GM21526 (cell line): Measurements from ENCODE around the gene MYZAP.
"Not testable (repeated sequence)": the region's sequence is repeated elsewhere in the genome, so short reads cannot be mapped to it uniquely, and the experiment has no call there.

Source experiments
- ATAC-seq: cut with Tn5 transposase; IDR thresholded peaks from one replicate; pipeline ENCODE4 v1.9.1; 2021; ENCODE audit warnings: moderate library complexity; ENCODE audit not compliant: unreplicated experiment, low FRiP score

The MYZAP gene

DNA sequence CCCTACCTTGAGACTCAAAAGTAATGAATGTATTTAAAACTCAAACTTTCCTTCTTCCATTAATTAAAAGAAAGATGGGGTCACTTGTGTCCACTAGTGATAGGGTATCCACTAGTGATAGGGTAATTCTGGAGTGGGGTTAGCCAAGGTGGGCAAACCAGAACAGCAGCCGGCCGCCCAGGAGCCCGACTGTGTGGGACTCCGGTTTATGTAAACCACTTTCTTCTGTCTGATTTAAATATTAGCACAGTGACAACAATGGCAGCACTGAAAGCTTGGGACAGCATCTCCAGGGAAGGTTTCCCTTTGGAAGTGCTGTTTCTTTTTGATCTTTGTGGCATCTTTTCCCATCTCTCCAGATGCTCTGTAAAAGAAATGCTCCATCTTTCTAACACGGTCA is 722 bp downstream of the MYZAP start:
- no peak for ATAC-seq

DNA sequence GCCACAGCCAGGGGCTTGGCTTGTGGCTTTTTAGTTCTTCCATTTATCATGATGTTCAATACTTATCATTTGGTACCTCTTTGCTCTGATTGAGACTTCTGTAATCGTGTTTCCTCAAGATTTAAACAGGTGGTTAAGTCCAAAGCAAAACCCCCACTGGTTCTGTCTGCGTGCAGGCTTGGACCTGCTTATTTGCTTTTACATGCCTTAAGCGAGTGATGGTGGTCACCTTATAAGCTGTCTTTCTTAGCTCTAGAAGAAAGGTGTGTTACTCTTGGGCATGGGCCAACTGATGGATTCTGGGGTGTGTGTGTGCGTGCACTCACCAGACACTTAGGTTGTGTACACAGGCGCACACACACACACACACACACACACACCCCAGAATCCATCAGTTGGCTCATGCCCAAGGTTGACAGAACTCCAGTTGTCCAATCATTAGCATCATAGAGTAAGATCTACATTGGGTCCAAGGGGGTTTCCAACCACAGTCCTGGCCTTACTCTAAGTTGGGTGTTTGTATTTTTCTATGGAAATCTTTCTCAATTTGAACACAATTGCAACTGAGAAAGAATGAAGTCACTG is 1.2 kb downstream of the MYZAP start:
- ATAC-seq = no peak

DNA sequence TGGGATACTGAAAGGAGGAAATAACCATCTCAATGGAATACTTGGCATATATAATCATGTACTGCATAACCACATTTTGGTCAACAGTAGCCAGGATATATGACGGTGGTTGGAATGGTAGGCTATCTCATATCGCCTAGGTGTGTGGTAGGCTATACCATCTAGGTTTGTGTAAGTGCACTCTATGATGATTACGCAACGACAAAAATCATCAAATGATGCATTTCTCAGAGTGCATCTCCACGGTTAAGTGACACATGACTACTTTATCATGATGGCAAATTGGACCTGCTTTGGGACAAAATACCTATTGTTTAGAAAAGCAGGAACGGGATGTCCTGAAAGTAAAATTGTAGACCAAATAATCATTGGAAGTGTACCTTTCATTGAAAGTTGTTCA is 2.8 kb downstream of the MYZAP start:
- ATAC-seq = no peak

DNA sequence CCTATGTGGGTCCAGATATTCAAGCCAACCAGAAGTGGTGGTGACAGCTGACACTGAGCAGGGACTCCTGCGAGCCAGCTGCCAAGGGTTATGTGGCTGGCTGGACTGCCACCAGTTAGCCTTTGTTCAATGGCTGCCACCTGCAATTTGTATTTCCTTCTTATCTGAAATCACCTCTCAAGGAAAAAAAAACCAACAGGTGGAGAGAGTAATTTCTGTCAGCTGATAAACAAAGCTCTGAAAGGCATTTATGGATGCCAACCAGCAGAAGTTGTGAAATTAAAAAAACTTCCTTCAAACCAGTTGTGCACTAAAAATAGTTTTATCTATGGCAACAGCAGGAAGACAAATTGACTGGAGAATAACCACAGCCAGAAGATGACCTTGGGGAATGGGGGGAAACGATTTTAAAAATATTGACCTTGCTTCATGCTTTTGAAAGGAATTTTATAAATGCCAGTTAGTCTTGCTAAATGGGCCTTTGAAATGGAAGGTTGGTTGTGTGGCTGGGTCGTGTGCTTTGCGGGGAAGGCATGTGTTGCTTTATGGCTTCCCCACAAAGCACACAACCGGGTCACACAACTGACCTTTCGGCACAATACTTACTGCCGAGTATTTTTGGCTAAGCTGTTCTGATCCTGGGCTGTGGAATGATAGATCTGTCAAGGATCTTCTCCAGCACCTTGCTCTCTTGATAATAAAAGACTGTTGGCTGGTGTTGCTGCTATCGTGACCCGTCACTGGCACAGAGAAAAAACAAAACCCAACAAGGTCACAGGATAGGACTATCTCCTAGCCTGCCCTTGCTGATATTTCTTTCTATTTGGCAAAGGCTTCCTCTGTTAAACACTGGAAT is 3.5 kb downstream of the MYZAP start:
- ATAC-seq = no peak

DNA sequence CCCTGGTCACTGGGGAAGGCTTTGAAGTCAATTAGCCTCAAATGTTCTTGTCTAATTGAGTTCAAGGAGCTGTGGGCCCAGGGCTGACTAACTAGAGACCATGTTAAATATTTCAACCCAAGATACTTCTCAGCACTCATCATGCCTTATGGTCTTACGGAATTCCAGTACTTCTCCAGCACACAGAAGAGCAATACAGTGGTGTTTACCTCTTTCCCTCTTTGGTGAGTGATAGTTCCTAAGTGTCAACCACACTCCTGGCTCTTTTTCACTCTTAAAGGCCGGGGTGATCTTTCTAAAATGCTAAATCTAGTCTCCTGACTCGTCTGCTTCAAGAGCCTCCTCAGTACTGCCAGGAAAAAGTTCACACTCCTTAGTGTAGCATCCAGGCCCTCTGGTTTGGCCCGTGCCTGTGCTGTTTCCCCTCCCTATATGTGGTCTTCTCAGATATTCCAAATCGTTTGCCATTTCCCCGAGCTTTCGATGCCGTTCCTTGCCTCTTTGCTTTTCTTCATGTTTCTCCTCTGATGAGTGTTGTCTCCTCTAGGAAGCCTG is 4.7 kb downstream of the MYZAP start:
- ATAC-seq = no peak

DNA sequence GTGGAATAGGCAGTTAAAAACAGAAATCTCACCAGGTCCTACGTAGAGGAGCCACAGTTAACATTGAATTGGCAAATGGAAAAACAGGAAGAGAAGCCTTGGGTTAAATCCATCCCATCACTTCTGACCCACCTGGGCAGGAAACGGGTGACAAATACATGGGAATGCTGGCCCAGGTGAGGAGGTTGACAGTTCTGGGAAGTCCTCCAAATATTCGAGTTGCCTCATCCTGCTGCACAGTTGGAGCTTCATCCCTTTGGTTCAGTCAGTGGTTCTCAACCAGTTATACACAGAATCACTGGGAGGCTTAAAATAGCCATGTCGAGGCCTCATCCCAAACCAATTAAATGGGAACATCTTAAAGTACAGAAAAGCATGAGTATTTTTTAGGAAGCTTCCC is 5.3 kb downstream of the MYZAP start:
- no peak for ATAC-seq

DNA sequence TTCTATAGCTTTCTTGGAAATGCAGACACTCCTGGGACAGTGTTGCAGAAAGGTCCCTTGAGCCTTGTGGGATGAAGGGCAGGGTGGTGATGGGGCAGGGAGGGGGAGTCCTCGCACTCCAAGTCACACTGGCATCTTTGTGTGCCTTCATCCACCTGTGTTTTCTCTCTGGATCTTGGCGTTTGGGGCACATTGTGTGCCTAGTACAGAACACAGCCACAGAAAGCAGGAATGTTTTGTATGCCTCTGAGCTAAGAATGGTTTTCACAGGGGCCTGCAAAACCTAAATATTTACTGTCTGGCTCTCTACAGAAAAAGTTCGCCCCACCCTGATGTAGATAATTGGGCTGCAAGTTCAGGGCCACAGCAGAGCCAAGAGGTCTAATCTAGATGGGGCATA is 5.7 kb downstream of the MYZAP start:
- ATAC-seq = no peak

DNA sequence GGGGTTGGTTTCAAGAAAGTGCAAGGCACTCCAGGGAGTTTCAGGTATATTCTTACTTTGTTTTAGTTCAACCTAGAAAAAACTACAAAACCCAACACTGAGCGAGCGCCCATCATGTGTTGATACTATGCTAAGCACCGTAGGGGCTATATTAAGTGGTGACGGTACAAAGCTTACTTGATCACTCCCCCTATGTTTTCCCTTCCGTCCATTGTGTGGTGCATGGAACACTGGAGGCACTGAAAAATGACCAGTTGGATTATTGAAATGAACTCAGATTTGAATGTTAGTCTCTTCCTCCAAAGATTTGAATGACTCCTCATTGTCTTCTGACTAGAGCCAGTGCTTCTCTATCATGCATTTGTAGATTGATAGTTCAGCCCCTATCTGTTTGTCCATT is 6.6 kb downstream of the MYZAP start:
- ATAC-seq = no peak

DNA sequence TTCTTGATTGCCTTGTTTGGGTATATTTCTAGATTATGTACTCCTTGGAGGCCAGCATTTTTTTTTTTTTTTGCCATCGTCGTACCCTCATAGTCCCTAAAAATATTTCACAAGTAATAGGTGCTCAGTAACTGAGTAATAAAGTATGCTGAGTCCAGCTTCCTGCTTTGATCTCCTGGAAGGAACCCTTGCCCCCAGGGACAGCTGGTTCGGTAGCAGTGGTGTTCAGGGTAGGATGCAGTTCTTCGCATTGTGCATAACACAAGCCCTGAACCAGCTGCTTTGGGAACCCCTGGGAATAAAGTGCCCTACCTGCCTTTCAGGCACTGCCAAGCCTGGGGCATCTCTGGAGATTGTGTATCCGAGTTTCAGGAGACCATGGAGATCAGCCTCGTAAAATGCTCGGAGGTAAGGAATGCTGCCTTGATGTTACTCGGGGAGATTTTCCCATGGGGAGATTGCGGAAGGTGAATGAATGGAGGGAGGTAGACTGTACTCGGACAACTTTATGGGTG is 7.6 kb downstream of the MYZAP start:
- ATAC-seq = no peak

DNA sequence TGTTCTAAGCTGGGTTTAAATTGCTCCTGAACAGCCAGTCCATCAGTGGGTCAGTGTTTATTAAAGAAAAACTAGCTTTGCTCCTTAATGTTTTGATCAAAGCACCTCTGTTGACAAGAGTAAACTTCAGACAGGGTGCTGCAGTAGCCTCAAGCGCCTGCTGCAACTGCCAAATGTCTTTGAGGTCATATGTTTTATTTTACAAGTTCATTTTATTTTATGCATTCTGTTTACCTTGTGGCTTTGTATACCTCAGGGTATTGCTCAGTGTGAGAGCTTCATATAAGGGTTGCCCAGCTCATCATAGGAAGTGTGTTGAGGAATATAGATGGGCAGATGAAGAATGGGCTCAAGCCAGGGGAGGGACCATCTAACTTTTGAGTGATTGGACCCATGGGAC is 8.5 kb downstream of the MYZAP start:
- no peak for ATAC-seq

DNA sequence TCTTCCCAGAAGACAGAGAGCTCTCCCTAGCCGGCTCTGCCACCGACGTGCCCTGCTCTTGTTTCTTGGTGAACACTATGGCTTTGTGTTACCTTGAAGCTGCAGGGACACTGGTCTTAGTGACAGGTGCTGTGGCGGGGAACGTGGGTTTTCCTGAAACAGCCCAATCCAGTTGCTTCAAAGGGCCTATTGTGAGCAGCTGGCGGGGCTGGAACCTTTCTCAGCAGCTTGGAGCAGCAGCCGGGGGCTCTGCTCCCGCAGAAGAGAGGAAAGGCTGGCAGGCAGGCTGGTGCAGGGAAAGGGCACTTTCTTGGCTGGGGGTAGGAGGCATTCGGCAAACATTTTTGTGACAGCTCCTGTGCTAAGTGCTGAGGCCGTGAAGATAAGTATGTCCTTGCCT is 12.8 kb downstream of the MYZAP start:
- ATAC-seq = no peak

DNA sequence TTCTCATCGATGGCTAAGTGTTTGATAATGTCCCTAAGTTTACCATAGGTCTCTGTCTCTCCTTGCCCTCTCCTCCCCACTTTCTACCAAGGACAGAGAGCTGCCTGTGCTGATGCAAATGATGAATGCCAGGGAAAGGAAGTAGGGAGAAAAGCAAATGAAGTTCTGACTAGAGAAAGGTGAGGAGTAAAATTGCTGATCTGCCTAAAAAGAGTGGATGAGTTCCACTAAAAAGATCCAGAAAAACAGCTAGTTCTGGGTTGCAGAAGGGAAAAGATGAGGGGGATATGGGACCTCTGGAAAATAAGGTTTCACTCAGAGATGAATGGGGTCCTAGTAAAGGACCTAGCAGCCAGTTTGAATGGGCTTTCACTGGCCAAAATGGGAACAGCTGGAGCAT is 13.8 kb downstream of the MYZAP start:
- no peak for ATAC-seq

DNA sequence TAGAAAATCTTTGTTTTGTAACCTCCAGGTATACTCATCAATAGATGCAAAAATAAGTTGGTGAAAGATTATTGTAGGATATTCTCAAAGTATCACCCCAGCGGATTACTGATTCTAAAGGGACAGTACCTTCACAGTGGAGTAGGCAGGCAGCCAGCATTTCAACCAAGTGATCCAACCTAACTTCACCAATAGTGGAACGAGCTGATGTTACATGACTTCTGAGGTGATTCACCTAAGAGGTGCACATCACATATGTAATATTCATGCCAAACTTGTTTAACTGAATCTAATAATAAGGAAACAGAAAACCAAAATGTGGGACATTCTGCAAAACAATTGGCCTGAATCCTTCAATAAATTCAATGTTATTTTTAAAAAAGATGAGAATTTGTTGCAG is 14.3 kb downstream of the MYZAP start:
- no peak for ATAC-seq

DNA sequence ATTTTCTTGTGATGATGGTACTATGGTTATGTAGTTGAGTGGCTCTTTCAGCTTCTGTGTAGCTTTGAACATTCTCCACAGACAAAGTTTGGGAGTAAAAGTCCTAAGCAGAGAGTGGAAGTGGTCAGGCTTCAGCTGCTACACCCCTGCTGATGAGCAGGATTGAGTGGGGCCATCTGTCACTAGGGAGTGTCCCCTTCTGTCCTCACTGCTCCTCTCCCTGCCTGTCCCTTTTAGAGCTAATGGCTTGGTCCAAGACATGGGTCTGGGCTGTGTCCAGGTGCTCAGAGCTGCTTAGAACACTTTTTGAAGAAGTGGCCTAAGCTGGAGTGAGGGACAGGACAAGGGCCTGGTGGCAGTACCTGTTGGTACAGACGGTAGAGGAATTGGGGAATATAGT is 15.1 kb downstream of the MYZAP start:
- ATAC-seq = no peak

DNA sequence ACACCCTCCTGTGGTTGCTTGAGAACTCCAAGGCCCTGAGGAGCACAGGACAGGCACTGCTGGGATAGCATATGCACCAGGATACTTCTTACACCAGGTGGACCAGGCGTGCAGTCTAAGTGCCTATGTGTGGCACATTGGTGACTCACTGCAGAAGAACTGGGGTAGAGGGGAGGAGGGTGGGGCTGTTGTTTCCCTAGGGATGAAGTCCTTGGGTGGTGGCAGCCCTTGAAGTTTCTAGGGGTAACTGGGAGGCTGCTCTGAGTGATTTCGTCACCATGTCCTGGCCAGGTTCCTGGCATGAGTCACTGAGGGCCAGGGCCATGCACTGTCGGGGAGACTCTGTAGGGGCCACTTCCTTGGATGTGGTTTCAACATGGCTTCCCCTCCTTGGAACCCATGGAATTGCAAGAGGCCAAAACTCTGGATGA is 15.9 kb downstream of the MYZAP start:
- ATAC-seq = no peak

DNA sequence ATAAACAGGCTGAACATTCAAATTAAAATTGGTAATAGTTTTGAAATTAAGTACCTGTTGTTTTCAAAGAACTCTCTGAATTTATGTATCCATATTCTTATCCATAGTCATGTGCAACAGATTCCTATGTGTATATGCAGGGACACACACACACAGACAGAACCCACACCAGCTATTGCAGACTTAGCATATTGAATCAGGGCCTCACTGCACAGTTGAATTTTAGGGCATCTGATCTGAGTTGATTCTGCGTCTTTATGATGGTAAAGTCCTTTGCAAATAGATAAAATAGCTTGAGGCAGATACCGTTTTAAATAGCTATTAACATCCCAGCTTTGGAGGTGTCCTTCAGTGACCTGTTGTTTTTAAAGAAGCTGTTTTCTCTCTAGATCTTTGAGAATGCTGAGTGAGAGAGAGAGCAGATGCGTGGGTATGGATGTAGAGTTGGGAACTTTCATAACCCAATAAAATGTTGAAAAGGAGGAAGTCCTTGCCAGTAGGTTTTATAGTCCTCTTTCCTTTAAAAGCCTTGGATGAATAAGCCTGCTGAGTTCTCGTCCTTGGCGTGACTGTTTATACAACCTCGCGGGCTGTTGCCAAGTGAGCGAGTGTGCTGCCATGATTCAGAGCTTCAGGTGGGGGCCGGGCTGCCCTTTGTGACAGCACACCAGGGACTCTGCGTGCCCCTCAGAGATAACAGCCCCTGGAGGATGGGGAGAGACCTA is 18.3 kb downstream of the MYZAP start:
- ATAC-seq = no peak

DNA sequence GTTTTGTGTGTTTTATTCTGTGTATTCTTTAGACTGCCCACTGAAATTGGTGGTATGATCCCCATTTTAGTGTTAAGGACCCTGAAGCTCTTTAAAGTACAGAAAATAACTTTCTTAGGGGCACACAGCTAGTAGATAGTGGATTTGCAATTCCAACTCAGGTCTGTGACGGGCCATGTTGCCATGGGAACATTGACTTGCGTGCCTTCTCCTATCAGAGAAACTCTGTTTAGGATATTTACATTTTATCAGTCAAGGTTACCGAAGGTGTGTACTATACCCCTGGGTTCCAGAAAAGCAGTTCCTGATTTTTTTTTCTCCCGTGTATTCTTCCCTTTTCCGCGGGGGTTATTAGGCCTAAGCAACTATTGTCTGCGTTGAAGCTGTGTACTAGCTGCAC is 19.4 kb downstream of the MYZAP start:
- ATAC-seq = no peak

DNA sequence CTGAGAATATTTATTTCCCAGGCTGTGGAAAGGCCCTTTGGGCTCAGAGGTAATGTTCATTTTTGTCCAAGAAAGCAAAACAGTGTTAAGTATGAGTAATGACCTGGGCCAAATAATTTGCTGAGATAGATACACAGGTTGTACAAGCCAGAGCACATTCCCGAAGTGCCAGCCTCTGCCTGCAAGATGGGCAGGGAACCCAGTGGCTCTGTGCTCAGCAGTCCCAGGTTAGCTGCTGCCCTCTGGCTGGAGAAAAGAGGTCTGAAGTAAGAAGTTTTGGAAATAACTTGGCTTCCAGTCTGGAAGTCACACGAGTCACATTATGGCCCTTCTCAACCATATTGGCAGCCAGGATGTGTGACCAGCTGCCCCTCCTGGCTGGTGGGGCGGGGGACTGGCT is 20.2 kb downstream of the MYZAP start:
- ATAC-seq = no peak

DNA sequence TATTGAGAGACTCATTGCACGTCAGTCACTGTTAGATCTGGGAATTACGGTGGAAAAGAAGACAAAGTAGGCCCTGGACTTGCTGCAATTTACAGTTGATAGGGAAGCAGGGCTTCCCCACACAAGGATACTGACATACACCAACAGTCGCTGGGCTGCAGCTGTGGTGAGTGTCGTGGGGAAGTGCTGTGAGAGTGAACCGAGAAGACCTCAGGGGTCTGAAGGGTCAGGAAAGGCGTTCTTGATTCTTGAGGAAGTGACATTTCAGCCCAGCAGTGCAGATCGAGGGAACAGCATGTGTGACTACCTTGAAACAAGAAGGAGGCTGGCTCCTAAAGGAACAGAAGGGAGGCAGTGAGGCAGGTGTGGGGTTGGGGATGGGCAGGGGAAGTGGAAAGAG is 22.5 kb downstream of the MYZAP start:
- ATAC-seq = no peak

DNA sequence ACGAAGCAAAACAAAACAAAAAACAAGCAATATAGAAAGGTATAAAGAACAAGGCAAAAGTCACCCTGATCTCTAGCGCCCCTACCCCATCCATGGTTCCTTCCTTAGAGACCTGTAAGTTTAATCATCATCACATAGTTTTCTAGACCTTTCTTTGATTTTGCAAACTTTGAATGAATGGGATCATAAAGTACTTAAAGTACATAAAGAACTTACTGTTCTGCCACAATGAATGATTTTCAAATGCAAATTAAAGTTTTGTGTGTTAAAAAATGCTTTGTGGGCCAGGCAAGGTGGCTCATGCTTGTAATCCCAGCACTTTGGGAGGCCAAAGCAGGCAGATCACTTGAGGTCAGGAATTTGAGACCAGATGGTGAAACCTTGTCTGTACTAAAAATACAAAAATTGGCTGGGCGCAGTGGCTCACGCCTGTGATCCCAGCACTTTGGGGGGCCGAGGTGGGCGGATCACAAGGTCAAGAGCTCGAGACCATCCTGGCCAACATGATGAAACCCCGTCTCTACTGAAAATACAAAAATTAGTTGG is 24.3 kb downstream of the MYZAP start:
- not testable (repeated sequence) for ATAC-seq

DNA sequence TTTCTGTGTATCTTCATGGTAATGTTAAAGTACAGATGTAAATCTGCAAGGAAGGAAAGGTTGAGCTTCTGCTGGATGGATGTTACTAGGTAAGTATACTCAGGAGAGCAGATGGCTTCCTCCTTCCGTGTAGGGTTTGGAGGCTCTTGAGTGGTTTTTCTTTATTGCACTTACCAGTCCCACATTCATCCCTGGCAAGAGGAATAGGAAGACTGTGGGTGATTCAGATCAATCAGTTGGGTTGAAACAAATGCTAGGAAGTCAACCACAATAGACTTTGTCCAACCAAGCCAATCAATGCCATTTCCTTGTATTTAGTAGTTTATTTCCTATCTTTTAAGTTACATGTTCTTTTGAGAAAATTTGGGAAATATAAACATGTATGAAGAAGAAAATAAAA is 26.6 kb downstream of the MYZAP start:
- no peak for ATAC-seq
